Vagina (tissue), 2 donors: Measurements from ENCODE around the gene TMC1. TPM values are rescaled to one million over a fixed set of nuclear protein-coding genes. Genes with fewer than 3 reads are reported as not detected.

Experiments used
- DNase-seq, 2 donors: peaks; one replicate each; pipeline ENCODE4 v3.0.0-alpha.2; 2017; ENCODE audit errors: extremely low spot score in 2 of 2
- H3K27ac ChIP-seq: fragments of 200-600 bp; sonication (generic); one replicate; pipeline ENCODE4 v1.5.1; 2019
- H3K27me3 ChIP-seq: fragments of 200-600 bp; sonication (generic); one replicate; pipeline ENCODE4 v1.5.1; 2019
- H3K36me3 ChIP-seq, 2 donors: fragments of 200-600 bp; sonication (generic); one replicate each; pipeline ENCODE4 v1.5.1; 2017 to 2019
- H3K4me1 ChIP-seq: fragments of 200-600 bp; sonication (generic); one replicate; pipeline ENCODE4 v1.5.1; 2019
- H3K4me3 ChIP-seq, 2 donors: fragments of 200-600 bp; sonication (generic); 1 replicate in 1 of 2; 2 replicates in 1 of 2; pipeline ENCODE4 v1.5.1; 2016 to 2019
- H3K9me3 ChIP-seq: fragments of 200-600 bp; sonication (generic); one replicate; pipeline ENCODE4 v1.5.1; 2019
- POLR2A ChIP-seq, 2 donors: fragments of 450-650 bp; IDR thresholded peaks; one replicate each; pipeline ENCODE4 v1.6.1; 2017; ENCODE audit warnings: antibody characterized with exemption in 2 of 2, mild to moderate bottlenecking in 2 of 2, moderate library complexity in 2 of 2
- POLR2AphosphoS5 ChIP-seq, 2 donors: sonication (generic); formaldehyde crosslinking; IDR thresholded peaks; one replicate each; pipeline ENCODE4 v1.9.0; 2017; ENCODE audit warnings: antibody characterized with exemption in 2 of 2, mild to moderate bottlenecking in 2 of 2, low read depth in 1 of 2; ENCODE audit not compliant: insufficient read depth in 1 of 2
- intact Hi-C: fragments of 100-400 bp; cut with DNase I; formaldehyde crosslinking; loops from one replicate; pipeline ENCODE4 v1.15.1; 2023
- total RNA-seq: library from RNA; depleted of rRNA; stranded (reverse); fragments of >200 nt; gene quantifications from one replicate; pipeline ENCODE4 v1.2.3, GENCODE V29; 2016
- TF ChIP-seq, protein P1 (sequence below), 3 experiments: fragments of 450-650 bp in 2 of 3; fragments of 200-600 bp in 1 of 3; sonication (generic) in 1 of 3; IDR thresholded peaks; one replicate each; pipeline ENCODE4 v1.5.1; 2017 to 2019; ENCODE audit warnings: antibody characterized with exemption in 3 of 3, mild to moderate bottlenecking in 2 of 3, moderate library complexity in 2 of 3

The TMC1 gene
- total RNA-seq, 1 donor from 2014 or later: not detected

DNA sequence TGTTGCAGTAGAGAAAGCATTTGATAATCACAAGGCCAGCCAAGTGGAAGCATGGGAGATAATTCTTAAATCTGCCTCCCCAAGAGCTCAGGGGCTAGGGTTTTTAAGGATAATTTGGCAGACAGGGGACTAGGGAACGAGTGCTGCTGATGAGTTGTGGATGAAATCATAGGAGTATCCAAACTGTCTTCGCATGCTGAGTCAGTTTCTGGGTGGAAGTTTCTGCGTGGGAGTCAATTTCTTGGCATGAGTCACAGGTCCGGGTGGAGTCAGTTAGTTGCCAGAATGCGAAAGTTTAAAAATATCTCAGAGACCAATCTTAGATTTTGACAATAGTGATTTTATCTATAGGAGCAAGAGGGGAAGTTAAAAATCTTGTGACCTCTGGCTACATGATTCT, 112.6 kb downstream of the TMC1 start:
- no peak overlapping the region for H3K4me3 ChIP-seq
- no peaks in the 10 kb centered on the region for H3K36me3 ChIP-seq
- TF ChIP-seq POLR2A (IDR thresholded peaks at IDR 0.05): no peak
- TF ChIP-seq, protein P1, sequence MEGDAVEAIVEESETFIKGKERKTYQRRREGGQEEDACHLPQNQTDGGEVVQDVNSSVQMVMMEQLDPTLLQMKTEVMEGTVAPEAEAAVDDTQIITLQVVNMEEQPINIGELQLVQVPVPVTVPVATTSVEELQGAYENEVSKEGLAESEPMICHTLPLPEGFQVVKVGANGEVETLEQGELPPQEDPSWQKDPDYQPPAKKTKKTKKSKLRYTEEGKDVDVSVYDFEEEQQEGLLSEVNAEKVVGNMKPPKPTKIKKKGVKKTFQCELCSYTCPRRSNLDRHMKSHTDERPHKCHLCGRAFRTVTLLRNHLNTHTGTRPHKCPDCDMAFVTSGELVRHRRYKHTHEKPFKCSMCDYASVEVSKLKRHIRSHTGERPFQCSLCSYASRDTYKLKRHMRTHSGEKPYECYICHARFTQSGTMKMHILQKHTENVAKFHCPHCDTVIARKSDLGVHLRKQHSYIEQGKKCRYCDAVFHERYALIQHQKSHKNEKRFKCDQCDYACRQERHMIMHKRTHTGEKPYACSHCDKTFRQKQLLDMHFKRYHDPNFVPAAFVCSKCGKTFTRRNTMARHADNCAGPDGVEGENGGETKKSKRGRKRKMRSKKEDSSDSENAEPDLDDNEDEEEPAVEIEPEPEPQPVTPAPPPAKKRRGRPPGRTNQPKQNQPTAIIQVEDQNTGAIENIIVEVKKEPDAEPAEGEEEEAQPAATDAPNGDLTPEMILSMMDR (IDR thresholded peaks at IDR 0.05): no peak
- TF ChIP-seq POLR2AphosphoS5 (IDR thresholded peaks at IDR 0.05; ENCODE audit: insufficient read depth in 1 of 2, low read depth in 1 of 2): no peak
- no peak for DNase-seq
- intact Hi-C loops: no loop called here
- H3K27me3 ChIP-seq: no peaks in the 10 kb centered on the region
- peaks cover 5% of the 10 kb centered on the region for H3K9me3 ChIP-seq
- H3K4me1 ChIP-seq: no peaks in the 10 kb centered on the region
- H3K27ac ChIP-seq: no peak overlapping the region

DNA sequence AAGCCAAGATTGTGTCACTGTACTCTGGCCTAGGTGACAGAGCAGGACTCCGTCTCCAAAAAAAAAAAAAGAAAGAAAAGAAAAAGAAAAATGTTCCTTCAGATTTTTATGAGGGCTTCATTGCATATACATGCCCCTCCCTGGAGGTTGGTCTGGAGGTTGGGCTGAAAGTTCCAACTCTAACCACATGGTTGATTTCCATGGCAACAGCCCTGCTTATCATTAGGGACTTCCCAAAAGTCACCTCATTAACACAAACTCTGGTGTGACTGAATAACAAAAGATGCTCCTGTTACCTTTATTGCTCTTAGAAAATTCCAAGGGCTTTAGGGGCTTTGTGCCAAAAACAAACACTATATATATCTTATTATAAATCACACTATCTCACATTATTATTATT, 113.8 kb downstream of the TMC1 start:
- no peaks in the 10 kb centered on the region for H3K27me3 ChIP-seq
- peaks cover 5% of the 10 kb centered on the region for H3K9me3 ChIP-seq
- no peak overlapping the region for H3K27ac ChIP-seq
- H3K4me3 ChIP-seq: no peak overlapping the region
- no peak for TF ChIP-seq POLR2AphosphoS5 (IDR thresholded peaks at IDR 0.05; ENCODE audit: insufficient read depth in 1 of 2, low read depth in 1 of 2)
- no peak for TF ChIP-seq POLR2A (IDR thresholded peaks at IDR 0.05)
- TF ChIP-seq, protein P1 (IDR thresholded peaks at IDR 0.05): no peak
- no peaks in the 10 kb centered on the region for H3K4me1 ChIP-seq
- DNase-seq: no peak
- no peaks in the 10 kb centered on the region for H3K36me3 ChIP-seq
- intact Hi-C loops: no loop called here

DNA sequence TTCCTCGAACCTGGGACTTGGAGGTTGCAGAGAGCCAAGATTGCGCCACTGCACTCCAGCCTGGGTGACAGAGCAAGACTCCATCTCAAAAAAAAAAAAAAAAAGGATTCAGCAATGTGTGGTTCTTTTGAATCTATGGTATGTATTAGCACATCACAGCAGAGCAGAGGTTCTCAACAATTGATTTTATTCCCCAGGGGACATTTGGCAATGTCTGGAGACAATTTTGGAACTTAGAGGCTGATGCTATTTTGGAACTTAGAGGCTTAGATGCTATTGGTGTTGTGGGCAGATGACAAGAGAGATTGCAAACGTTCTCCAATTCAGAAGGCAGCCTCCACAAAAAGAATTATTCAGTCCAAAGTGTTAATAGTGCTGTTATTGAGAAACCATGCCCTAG, 115.2 kb downstream of the TMC1 start:
- TF ChIP-seq POLR2A (IDR thresholded peaks at IDR 0.05) (no peak), POLR2AphosphoS5 (IDR thresholded peaks at IDR 0.05; ENCODE audit: insufficient read depth in 1 of 2, low read depth in 1 of 2) (no peak)
- TF ChIP-seq, protein P1 (IDR thresholded peaks at IDR 0.05): no peak
- Histone ChIP-seq H3K4me3 (no peak overlapping the region), H3K36me3 (no peaks in the 10 kb centered on the region), H3K4me1 (no peaks in the 10 kb centered on the region), H3K9me3 (peaks cover 5% of the 10 kb centered on the region), H3K27ac (no peak overlapping the region), H3K27me3 (no peaks in the 10 kb centered on the region)
- DNase-seq: no peak
- intact Hi-C loops: no loop called here

DNA sequence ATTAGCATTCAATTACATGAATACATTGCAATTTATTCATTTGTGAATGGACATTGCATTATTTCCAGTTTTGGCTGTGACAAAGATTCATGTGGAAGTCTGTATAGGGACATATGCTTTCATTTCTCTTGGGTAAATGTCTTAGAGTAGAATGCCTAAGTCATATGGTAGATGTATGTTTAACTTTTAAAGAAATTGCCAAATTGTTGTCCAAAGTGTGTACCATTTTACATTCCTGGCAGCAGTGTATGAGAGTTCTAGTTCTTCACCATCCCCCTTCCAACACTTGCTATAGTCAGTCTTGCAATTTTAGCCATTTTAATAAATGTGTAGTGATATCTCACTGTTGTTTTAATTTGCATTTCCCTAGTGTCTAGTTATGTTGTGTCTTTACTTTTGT, 122.2 kb downstream of the TMC1 start:
- intact Hi-C loops: no loop called here
- Histone ChIP-seq H3K4me1 (no peaks in the 10 kb centered on the region), H3K27ac (no peak overlapping the region), H3K36me3 (no peaks in the 10 kb centered on the region), H3K27me3 (no peaks in the 10 kb centered on the region), H3K9me3 (no peaks in the 10 kb centered on the region), H3K4me3 (no peak overlapping the region)
- TF ChIP-seq POLR2AphosphoS5 (IDR thresholded peaks at IDR 0.05; ENCODE audit: insufficient read depth in 1 of 2, low read depth in 1 of 2) (no peak), POLR2A (IDR thresholded peaks at IDR 0.05) (no peak)
- TF ChIP-seq, protein P1 (IDR thresholded peaks at IDR 0.05): no peak
- DNase-seq: no peak

DNA sequence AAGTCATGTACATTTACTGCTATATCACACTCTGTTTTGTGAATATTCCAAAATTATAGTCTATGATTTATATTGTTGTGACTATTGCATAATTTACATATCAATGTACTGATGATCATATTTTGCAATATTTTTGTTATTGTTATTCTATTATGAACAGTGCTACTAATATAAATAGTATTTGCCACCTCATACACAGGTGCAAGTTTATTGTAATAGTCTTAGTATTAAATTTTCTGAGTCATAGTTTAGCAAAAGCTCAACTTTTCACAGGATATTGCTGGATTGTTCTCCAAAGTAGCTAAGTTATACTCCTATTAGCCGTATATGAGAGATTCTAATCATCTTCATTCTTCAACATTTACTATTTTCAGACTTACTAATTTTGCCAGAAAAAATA, 124.7 kb downstream of the TMC1 start:
- no peak for DNase-seq
- intact Hi-C loops: no loop called here
- H3K27ac ChIP-seq: no peak overlapping the region
- H3K9me3 ChIP-seq: no peaks in the 10 kb centered on the region
- no peak for TF ChIP-seq POLR2AphosphoS5 (IDR thresholded peaks at IDR 0.05; ENCODE audit: insufficient read depth in 1 of 2, low read depth in 1 of 2)
- TF ChIP-seq POLR2A (IDR thresholded peaks at IDR 0.05): no peak
- TF ChIP-seq, protein P1 (IDR thresholded peaks at IDR 0.05): no peak
- H3K4me3 ChIP-seq: no peak overlapping the region
- H3K36me3 ChIP-seq: no peaks in the 10 kb centered on the region
- H3K27me3 ChIP-seq: no peaks in the 10 kb centered on the region
- H3K4me1 ChIP-seq: no peaks in the 10 kb centered on the region
